Natural killer cell (primary cell): ENCODE results near the gene KHDRBS1. TPM values are rescaled to one million over a fixed set of nuclear protein-coding genes. Genes with fewer than 3 reads are reported as not detected.

Experiments
- ATAC-seq, 3 donors: fragments of 150-1000 bp in 2 of 3; fragments of 200-7000 bp in 1 of 3; cut with Tn5 transposase; 1 replicate in 1 of 3; 2 replicates in 2 of 3; pipeline ENCODE4 v1.10.0; 2021; ENCODE audit warnings: mild to moderate bottlenecking in 2 of 3, moderate library complexity in 2 of 3
- DNase-seq, 2 donors: peaks; one replicate each; pipeline versions ENCODE4 v3.0.0 to v3.0.0-alpha.2; 2013 to 2021; ENCODE audit warnings: mixed read lengths in 1 of 2
- H3K27ac ChIP-seq: one replicate; pipeline ENCODE4 v1.5.1; 2013; ENCODE audit warnings: mild to moderate bottlenecking, low read length
- H3K27me3 ChIP-seq: one replicate; pipeline ENCODE4 v1.6.1; 2013; ENCODE audit warnings: low read length; ENCODE audit not compliant: control insufficient read depth, insufficient read depth
- H3K36me3 ChIP-seq: one replicate; pipeline ENCODE4 v1.6.1; 2013; ENCODE audit warnings: low read length; ENCODE audit not compliant: control insufficient read depth, insufficient read depth
- H3K4me1 ChIP-seq: one replicate; pipeline ENCODE4 v1.6.1; 2013; ENCODE audit warnings: low read length; ENCODE audit not compliant: control insufficient read depth, insufficient read depth
- H3K4me3 ChIP-seq: one replicate; pipeline ENCODE4 v1.5.1; 2013; ENCODE audit warnings: low read length
- H3K9me3 ChIP-seq: one replicate; pipeline ENCODE4 v1.6.1; 2013; ENCODE audit warnings: low read length; ENCODE audit not compliant: control insufficient read depth, insufficient read depth
- H3K27ac Mint-ChIP-seq, 2 donors: one replicate each; pipeline ENCODE4 v1.8.0; 2022; ENCODE audit warnings: mild to moderate bottlenecking in 2 of 2, mixed read lengths in 2 of 2, moderate library complexity in 1 of 2
- H3K27me3 Mint-ChIP-seq, 2 donors: one replicate each; pipeline ENCODE4 v1.8.0; 2022; ENCODE audit warnings: low read depth in 2 of 2, mixed read lengths in 2 of 2
- H3K36me3 Mint-ChIP-seq: one replicate; pipeline ENCODE4 v1.8.0; 2022; ENCODE audit warnings: mixed read lengths
- H3K4me1 Mint-ChIP-seq, 2 donors: one replicate each; pipeline ENCODE4 v1.8.0; 2022; ENCODE audit warnings: mixed read lengths in 2 of 2
- H3K4me3 Mint-ChIP-seq: one replicate; pipeline ENCODE4 v1.8.0; 2022; ENCODE audit warnings: mild to moderate bottlenecking, moderate library complexity, mixed read lengths
- H3K9me3 Mint-ChIP-seq, 2 donors: one replicate each; pipeline ENCODE4 v1.8.0; 2022; ENCODE audit warnings: mixed read lengths in 2 of 2
- WGBS: methylation state at CpG from one replicate; pipeline ENCODE4 v1.1.7; 2013; ENCODE audit warnings: missing lambda C conversion rate; ENCODE audit not compliant: insufficient coverage; 5-methylcytosine and 5-hydroxymethylcytosine counted together
- intact Hi-C: fragments of 100-400 bp; cut with micrococcal nuclease; formaldehyde crosslinking; loops from one replicate; pipeline ENCODE4 v1.14.2; 2022
- total RNA-seq, 4 donors: library from RNA; stranded (reverse); fragments of 120-200 nt in 1 of 4; gene quantifications; one replicate each; pipeline versions ENCODE4 v1.2.3 to v1.2.4, GENCODE V29; 2013 to 2022
- TF ChIP-seq, protein P1 (sequence below): fragments of 200-600 bp; IDR thresholded peaks from one replicate; pipeline ENCODE4 v1.8.0; 2022; ENCODE audit warnings: antibody characterized with exemption

KHDRBS1 gene
- total RNA-seq, 3 donors from 2014 or later (not counting 1 experiment from before 2014, with no cell fraction given): 107 to 112 (median 109) TPM

DNA sequence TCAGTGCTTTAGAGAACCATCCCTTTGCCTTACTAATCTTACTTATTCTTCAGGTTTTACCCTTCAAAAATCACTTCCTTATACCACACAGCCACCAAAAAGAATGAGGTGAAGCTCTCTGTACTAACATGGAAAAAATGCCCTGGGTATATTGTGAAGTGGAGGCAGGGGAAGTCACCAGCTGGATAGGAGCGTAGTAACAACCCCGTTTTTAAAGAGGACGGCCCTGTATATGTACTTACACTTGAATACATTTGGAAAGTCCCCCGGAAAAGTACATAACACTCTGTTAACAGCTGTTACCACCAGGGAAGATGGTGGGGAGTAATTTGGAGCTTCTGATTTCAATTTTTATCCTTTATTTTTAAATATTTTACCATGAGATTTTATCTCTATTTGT is 28.2 kb upstream of the KHDRBS1 start:
- H3K27me3 ChIP-seq: no peaks in the 10 kb centered on the region
- H3K36me3 Mint-ChIP-seq: no peaks in the 10 kb centered on the region
- DNase-seq (peak in 1 of 2 donors; percentile 76), ATAC-seq (peak; percentile 68 to 82 (median 79))
- peak overlapping the region; percentile 73 for H3K4me3 Mint-ChIP-seq
- H3K4me1 ChIP-seq: peaks cover 52% of the 10 kb centered on the region
- H3K27me3 Mint-ChIP-seq: no peaks in the 10 kb centered on the region
- peak overlapping the region; percentile 64 for H3K27ac ChIP-seq
- peak overlapping the region; percentile 93 to 96 for H3K27ac Mint-ChIP-seq
- peaks cover 48% of the 10 kb centered on the region in 2 donors for H3K4me1 Mint-ChIP-seq
- no peaks in the 10 kb centered on the region for H3K36me3 ChIP-seq
- H3K4me3 ChIP-seq: no peak overlapping the region
- H3K9me3 ChIP-seq: no peaks in the 10 kb centered on the region
- intact Hi-C loops: loop anchor here (2.0 kb wide), 1 partner anchor 47 kb away; the partner anchor contains the start of gene PTP4A2
- no CpG with 5 or more reads among the region's 4 CpGs for WGBS
- TF ChIP-seq, protein P1, sequence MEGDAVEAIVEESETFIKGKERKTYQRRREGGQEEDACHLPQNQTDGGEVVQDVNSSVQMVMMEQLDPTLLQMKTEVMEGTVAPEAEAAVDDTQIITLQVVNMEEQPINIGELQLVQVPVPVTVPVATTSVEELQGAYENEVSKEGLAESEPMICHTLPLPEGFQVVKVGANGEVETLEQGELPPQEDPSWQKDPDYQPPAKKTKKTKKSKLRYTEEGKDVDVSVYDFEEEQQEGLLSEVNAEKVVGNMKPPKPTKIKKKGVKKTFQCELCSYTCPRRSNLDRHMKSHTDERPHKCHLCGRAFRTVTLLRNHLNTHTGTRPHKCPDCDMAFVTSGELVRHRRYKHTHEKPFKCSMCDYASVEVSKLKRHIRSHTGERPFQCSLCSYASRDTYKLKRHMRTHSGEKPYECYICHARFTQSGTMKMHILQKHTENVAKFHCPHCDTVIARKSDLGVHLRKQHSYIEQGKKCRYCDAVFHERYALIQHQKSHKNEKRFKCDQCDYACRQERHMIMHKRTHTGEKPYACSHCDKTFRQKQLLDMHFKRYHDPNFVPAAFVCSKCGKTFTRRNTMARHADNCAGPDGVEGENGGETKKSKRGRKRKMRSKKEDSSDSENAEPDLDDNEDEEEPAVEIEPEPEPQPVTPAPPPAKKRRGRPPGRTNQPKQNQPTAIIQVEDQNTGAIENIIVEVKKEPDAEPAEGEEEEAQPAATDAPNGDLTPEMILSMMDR: no peak
- no peaks in the 10 kb centered on the region for H3K9me3 Mint-ChIP-seq

DNA sequence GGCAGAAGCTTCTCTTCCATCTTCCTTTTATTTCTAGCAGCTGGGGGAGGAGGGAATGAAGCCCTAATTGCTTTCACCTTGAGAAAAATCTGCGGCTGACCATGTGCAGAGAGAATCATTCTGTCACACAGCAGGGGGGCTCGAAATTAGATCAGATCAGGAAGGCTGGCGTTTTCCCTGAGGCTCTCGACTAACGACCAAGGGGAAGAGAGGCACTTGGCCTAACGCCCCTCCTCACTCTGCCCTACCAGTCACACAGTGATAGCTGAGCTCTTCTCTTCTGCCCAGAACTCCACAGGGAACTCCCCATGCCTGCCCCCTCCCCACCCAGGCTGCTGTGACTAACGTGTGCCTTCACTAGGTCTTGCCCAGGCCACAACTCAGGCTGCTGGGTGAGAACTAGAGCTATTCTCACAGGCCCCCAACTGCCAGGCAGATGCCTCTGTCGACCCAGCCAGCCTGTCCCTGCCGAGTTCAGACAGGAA is 26.5 kb upstream of the KHDRBS1 start:
- H3K4me3 Mint-ChIP-seq: no peak overlapping the region

DNA sequence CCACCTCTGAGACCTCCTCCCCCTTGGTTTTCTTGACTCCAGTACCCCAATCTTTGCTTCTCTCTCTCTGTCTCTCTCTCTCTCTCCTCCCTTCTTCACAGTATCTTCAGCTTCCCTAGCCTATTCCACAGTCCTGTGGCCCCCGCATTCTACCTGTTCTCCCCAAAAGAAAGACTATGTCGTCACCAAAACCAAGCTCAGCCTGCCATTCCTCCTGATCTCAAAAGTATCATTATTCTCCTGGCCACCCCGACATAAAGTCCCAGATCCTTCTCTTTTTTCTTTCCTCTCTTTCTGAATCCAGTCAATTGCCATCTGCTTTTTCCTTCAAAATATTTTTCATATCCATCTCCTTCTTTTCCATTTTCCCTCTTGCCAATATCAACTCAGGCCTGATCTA is 23.7 kb upstream of the KHDRBS1 start:
- no peaks in the 10 kb centered on the region for H3K27me3 ChIP-seq
- peaks cover 7 to 10% of the 10 kb centered on the region in 2 donors for H3K4me1 Mint-ChIP-seq
- H3K27ac ChIP-seq: no peak overlapping the region
- no peak overlapping the region for H3K4me3 ChIP-seq
- no peaks in the 10 kb centered on the region for H3K36me3 Mint-ChIP-seq
- no peaks in the 10 kb centered on the region for H3K27me3 Mint-ChIP-seq
- DNase-seq (no peak), ATAC-seq (no peak)
- H3K36me3 ChIP-seq: no peaks in the 10 kb centered on the region
- peak overlapping the region in 1 of 2 donors; percentile 4 for H3K27ac Mint-ChIP-seq
- no peaks in the 10 kb centered on the region for H3K9me3 Mint-ChIP-seq
- intact Hi-C loops: no loop called here
- H3K9me3 ChIP-seq: no peaks in the 10 kb centered on the region
- H3K4me1 ChIP-seq: peaks cover 13% of the 10 kb centered on the region
- no peak overlapping the region for H3K4me3 Mint-ChIP-seq
- TF ChIP-seq, protein P1: no peak
- 93% methylated on average over 3 of the region's 3 CpGs for WGBS

More for the DNA sequence above, 26.5 kb upstream of the KHDRBS1 start:
- Mint-ChIP-seq H3K4me1 (peaks cover 31% of the 10 kb centered on the region in 2 donors), H3K27me3 (no peaks in the 10 kb centered on the region), H3K36me3 (no peaks in the 10 kb centered on the region), H3K27ac (peak overlapping the region; percentile 51 to 59), H3K9me3 (no peaks in the 10 kb centered on the region)
- no peaks in the 10 kb centered on the region for H3K27me3 ChIP-seq
- H3K9me3 ChIP-seq: no peaks in the 10 kb centered on the region
- H3K27ac ChIP-seq: no peak overlapping the region
- 91% methylated on average over 8 of the region's 9 CpGs for WGBS
- H3K36me3 ChIP-seq: no peaks in the 10 kb centered on the region
- intact Hi-C loops: no loop called here
- TF ChIP-seq, protein P1: no peak
- DNase-seq (no peak), ATAC-seq (no peak)
- no peak overlapping the region for H3K4me3 ChIP-seq
- peaks cover 35% of the 10 kb centered on the region for H3K4me1 ChIP-seq

DNA sequence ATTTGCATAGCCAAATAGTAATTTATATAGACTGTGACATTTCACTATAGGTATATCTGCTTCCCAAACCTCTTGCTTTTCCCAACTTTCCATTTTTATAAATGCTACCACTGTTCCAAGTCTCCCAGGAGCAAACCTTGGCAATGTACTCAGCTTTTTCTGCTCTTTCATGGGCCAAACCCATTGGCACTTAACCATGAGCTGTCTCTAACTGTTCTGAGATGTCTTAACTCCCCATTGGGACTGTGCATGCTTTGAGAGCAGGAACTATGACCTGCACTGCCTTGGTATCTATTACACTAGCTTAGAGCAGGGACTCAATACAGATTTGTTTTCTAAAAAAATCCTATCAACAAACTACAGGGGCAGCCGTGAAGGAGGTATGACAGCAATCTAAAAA is 22.5 kb upstream of the KHDRBS1 start:
- Mint-ChIP-seq H3K36me3 (no peaks in the 10 kb centered on the region), H3K27me3 (no peaks in the 10 kb centered on the region), H3K4me1 (peaks cover 0 to 8% of the 10 kb centered on the region in 2 donors), H3K27ac (no peak overlapping the region), H3K9me3 (no peaks in the 10 kb centered on the region), H3K4me3 (no peak overlapping the region)
- no peaks in the 10 kb centered on the region for H3K9me3 ChIP-seq
- no peaks in the 10 kb centered on the region for H3K36me3 ChIP-seq
- WGBS: no CpG with 5 or more reads among the region's 1 CpG
- no peak overlapping the region for H3K4me3 ChIP-seq
- no peaks in the 10 kb centered on the region for H3K27me3 ChIP-seq
- TF ChIP-seq, protein P1: no peak
- no peak for DNase-seq
- ATAC-seq: no peak
- no peak overlapping the region for H3K27ac ChIP-seq
- intact Hi-C loops: no loop called here
- H3K4me1 ChIP-seq: peaks cover under 1% of the 10 kb centered on the region
